Tibial nerve (tissue), 4 donors: Measurements from ENCODE around the gene TMEM238. TPM values are rescaled to one million over a fixed set of nuclear protein-coding genes. Genes with fewer than 3 reads are reported as not detected.

Source experiments
- DNase-seq, 2 donors: peaks; one replicate each; pipeline ENCODE4 v3.0.0-alpha.2; 2019; ENCODE audit warnings: low spot score in 2 of 2
- H3K27ac ChIP-seq, 4 donors: fragments of 200-600 bp; sonication (generic) in 3 of 4; one replicate each; pipeline ENCODE4 v1.5.1; 2017 to 2019; ENCODE audit warnings: mild to moderate bottlenecking in 1 of 4
- H3K27me3 ChIP-seq, 2 donors: fragments of 200-600 bp; sonication (generic) in 1 of 2; one replicate each; pipeline versions ENCODE4 v1.5.1 to v1.6.0; 2017 to 2019
- H3K36me3 ChIP-seq, 3 donors: fragments of 200-600 bp; sonication (generic); one replicate each; pipeline ENCODE4 v1.5.1; 2018 to 2019
- H3K4me1 ChIP-seq, 4 donors: fragments of 200-600 bp; sonication (generic) in 3 of 4; one replicate each; pipeline ENCODE4 v1.5.1; 2017 to 2019
- H3K4me3 ChIP-seq, 4 donors: fragments of 200-600 bp; sonication (generic) in 3 of 4; one replicate each; pipeline ENCODE4 v1.5.1; 2017 to 2019; ENCODE audit warnings: mild to moderate bottlenecking in 1 of 4, moderate library complexity in 1 of 4
- H3K9me3 ChIP-seq, 4 donors: fragments of 200-600 bp; sonication (generic) in 3 of 4; one replicate each; pipeline ENCODE4 v1.5.1; 2017 to 2019
- EP300 ChIP-seq, 2 donors: sonication (generic); formaldehyde crosslinking; IDR thresholded peaks; one replicate each; pipeline ENCODE4 v1.6.1; 2017; ENCODE audit warnings: antibody characterized with exemption in 2 of 2, mild to moderate bottlenecking in 1 of 2
- POLR2A ChIP-seq, 2 donors: fragments of 450-650 bp; IDR thresholded peaks; one replicate each; pipeline ENCODE4 v1.6.1; 2017; ENCODE audit warnings: antibody characterized with exemption in 2 of 2, mild to moderate bottlenecking in 2 of 2, moderate library complexity in 2 of 2
- WGBS, 2 donors: methylation state at CpG; one replicate each; pipeline ENCODE4 v1.1.5; 2018; 5-methylcytosine and 5-hydroxymethylcytosine counted together
- total RNA-seq, 4 donors: library from RNA; depleted of rRNA; stranded (reverse); fragments of >200 nt; gene quantifications; one replicate each; pipeline ENCODE4 v1.1.0, GENCODE V29; 2016
- TF ChIP-seq, protein P1 (sequence below), 5 experiments: fragments of 200-600 bp in 3 of 5; fragments of 450-650 bp in 2 of 5; sonication (generic) in 3 of 5; IDR thresholded peaks; one replicate each; pipeline ENCODE4 v1.5.1; 2016 to 2019; ENCODE audit warnings: antibody characterized with exemption in 5 of 5, mild to moderate bottlenecking in 3 of 5, moderate library complexity in 2 of 5

The TMEM238 gene
- total RNA-seq, 4 donors from 2014 or later: 0.63 to 7.5 (median 2.6) TPM

DNA sequence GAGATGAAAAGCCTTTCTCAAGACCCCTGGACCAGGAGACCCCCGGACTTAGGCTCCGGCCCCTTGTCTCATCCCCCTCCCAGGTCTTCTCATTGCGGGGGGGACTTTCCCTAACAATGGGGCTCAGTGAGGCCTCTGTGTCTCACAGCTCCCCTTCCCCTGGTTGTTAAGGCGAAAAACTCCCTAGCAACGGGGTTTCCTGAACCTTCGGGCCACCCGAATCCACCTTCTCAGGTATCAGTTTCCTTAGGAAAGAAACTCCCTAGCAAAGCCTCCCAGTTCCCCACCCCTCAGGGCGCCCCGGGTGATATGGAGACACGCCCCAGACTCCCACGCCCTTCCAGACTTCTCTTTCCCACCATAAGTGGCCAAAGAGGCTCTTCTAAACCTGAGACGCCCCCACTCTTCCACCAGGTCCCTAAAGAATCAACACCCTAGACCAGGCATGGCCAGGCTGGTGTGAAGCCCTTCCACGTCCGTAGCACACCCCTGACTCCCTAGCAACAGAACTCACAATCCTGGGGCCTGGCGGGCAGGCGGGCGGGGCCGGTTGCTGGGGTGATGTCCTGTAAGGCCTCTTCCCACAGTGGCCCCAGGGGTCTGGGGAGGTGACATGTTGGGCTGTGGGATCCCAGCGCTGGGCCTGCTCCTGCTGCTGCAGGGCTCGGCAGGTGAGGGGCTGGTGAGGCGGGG, 7.7 kb downstream of the TMEM238 start, which contains the start of gene TMEM190:
Gene TMEM190, plus strand, starts transcription at position 586 of the 693 bp plus-strand sequence. Its CDS starts 28 bp downstream, at position 614.
- Histone ChIP-seq H3K9me3 (no peaks in the 10 kb centered on the region), H3K27me3 (peaks cover 3 to 69% of the 10 kb centered on the region in 2 donors), H3K27ac (no peak within 1 kb of the TSS), H3K4me1 (peaks cover 0 to 18% (median 0%) of the 10 kb centered on the region in 4 donors), H3K36me3 (no peaks in the 10 kb centered on the region), H3K4me3 (no peak within 1 kb of the TSS)
- no peak for DNase-seq
- WGBS, 2 donors: 53 to 56% methylated on average over 20 to 21 of the region's 21 CpGs
- TF ChIP-seq, protein P1, sequence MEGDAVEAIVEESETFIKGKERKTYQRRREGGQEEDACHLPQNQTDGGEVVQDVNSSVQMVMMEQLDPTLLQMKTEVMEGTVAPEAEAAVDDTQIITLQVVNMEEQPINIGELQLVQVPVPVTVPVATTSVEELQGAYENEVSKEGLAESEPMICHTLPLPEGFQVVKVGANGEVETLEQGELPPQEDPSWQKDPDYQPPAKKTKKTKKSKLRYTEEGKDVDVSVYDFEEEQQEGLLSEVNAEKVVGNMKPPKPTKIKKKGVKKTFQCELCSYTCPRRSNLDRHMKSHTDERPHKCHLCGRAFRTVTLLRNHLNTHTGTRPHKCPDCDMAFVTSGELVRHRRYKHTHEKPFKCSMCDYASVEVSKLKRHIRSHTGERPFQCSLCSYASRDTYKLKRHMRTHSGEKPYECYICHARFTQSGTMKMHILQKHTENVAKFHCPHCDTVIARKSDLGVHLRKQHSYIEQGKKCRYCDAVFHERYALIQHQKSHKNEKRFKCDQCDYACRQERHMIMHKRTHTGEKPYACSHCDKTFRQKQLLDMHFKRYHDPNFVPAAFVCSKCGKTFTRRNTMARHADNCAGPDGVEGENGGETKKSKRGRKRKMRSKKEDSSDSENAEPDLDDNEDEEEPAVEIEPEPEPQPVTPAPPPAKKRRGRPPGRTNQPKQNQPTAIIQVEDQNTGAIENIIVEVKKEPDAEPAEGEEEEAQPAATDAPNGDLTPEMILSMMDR (IDR thresholded peaks at IDR 0.05): no peak
- TF ChIP-seq EP300 (IDR thresholded peaks at IDR 0.05): no peak
- no peak for TF ChIP-seq POLR2A (IDR thresholded peaks at IDR 0.05)

DNA sequence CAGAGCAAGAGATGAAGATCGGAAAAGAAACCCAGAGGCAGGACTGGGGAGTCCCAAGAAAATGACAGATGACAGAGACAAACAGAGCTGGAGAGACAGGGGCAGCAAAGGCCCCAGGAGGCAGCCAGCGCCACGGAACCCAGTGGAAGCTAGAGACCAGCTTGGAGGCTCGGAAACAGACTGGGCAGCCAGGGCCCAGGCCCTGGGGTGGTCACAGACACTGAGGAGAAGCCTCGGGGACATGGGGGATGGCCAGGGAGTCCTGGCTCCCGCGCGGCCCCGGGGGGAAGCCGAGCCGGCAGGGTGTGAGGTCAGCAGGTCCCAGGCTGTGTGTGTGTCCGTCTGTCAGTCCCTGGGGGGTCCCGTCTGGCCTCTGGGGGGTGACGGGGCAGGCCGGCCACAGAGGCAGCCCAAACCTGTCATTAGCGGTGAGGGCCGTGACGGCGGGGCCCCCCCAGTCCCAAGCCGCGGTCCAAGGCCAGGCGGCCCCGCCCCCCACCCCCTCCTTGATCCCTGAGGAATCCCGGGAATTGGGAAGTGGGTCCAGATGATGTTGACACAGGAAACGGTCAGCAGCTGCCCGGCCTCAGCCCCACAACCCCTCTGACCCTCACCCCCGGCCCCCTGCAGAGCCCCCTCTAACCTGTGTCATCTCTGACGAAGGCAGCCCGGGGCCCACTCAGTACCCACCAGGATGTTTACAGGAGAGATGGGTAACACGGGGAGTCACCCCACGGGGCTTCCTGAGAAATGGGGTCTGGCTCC, 9.9 kb downstream of the TMEM238 start:
- TF ChIP-seq, protein P1 (IDR thresholded peaks at IDR 0.05): no peak
- TF ChIP-seq POLR2A (IDR thresholded peaks at IDR 0.05) (no peak), EP300 (IDR thresholded peaks at IDR 0.05) (no peak)
- 22% methylated on average over 8 to 14 of the region's 31 CpGs for WGBS, 2 donors
- Histone ChIP-seq H3K4me3 (peak overlapping the region in 1 of 4 donors; percentile 24), H3K4me1 (peaks cover 0 to 31% (median 8%) of the 10 kb centered on the region in 4 donors), H3K27me3 (peaks cover 7 to 90% of the 10 kb centered on the region in 2 donors), H3K9me3 (no peaks in the 10 kb centered on the region), H3K27ac (peak overlapping the region in 2 of 4 donors; percentile 38 to 72), H3K36me3 (no peaks in the 10 kb centered on the region)
- DNase-seq: no peak

DNA sequence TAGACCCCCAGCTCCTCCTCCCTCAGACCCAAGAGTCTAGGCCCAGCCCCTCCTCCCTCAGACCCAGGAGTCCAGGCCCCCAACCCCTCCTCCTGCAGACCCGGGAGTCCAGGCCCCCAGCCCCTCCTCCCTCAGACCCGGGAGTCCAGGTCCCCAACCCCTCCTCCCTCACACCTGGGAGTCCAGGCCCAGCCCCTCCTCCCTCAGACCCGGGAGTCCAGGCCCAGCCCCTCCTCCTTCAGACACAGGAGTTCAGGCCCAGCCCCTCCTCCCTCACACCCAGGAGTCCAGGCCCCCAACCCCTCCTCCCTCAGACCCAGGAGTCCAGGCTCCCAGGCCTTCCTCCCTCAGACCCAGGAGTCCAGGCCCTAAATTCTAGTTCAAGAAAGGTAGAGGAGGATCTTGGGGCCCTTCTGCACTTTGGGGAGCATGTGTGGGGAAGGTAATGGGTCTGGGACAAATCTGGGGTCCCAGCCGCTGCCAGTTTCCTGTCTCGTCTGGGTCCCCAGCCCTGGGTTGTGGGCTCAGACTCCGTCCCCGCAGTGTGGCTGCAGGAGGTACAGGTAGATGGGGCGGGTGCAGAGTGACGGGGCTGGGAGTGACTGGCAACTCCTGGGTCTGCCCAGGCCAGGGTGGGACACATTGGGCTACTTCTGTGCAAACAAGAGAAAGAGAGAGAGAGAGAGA, 10.6 kb downstream of the TMEM238 start:
- WGBS, 2 donors: 62 to 69% methylated on average over 8 of the region's 9 CpGs
- H3K9me3 ChIP-seq: no peaks in the 10 kb centered on the region
- TF ChIP-seq EP300 (IDR thresholded peaks at IDR 0.05) (no peak), POLR2A (IDR thresholded peaks at IDR 0.05) (no peak)
- TF ChIP-seq, protein P1 (IDR thresholded peaks at IDR 0.05): no peak
- peaks cover 0 to 38% (median 10%) of the 10 kb centered on the region in 4 donors for H3K4me1 ChIP-seq
- no peaks in the 10 kb centered on the region for H3K36me3 ChIP-seq
- peak overlapping the region in 1 of 4 donors; percentile 72 for H3K27ac ChIP-seq
- H3K4me3 ChIP-seq: no peak overlapping the region
- peaks cover 7 to 97% of the 10 kb centered on the region in 2 donors for H3K27me3 ChIP-seq
- DNase-seq: no peak

DNA sequence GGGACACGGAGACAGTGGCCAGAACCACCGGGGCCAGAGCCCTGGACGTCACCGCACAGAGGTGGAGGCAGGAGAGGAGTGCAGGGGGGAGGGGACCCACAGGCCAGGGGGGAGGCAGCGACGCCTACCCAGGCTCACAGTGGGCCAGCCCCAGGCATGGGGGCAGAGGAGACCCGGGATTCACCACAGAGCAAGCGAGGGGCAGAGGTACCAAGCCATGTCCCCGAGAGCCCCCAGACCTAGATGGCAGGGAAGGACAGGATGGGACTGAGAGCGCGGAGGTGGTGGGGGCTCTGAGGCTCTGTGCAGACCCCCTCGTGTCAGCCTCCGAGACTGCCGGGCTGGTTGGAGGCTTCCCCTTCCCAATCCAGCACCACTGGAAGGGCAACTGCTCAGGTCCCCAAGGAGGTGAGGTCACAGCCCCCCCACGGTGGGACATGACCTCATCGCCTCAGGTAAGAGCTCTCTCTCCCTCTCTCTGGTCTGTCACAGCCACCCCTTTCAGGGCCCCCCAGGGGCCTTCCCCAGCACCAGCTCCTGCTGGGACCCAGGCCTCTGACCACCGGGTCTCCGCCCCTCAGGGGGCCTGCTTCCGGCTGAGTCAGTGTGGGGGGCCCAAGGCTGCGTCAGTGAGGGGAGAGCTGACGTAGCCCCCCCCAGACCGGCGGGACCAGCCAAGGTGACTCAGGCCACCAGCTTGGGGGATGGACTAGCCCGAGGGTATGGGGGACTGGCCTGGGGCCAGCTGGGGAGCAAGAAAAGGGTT, 11.6 kb downstream of the TMEM238 start:
- H3K27ac ChIP-seq: no peak overlapping the region
- no peak overlapping the region for H3K4me3 ChIP-seq
- no peak for TF ChIP-seq POLR2A (IDR thresholded peaks at IDR 0.05)
- TF ChIP-seq, protein P1 (IDR thresholded peaks at IDR 0.05): no peak
- TF ChIP-seq EP300 (IDR thresholded peaks at IDR 0.05): no peak
- 46 to 51% methylated on average over 17 to 19 of the region's 24 CpGs for WGBS, 2 donors
- no peaks in the 10 kb centered on the region for H3K9me3 ChIP-seq
- H3K4me1 ChIP-seq: peaks cover 0 to 35% (median 10%) of the 10 kb centered on the region in 4 donors
- DNase-seq: no peak
- peaks cover 7 to 98% of the 10 kb centered on the region in 2 donors for H3K27me3 ChIP-seq
- H3K36me3 ChIP-seq: no peaks in the 10 kb centered on the region
